ENCODE data around the gene PLPPR5. TPM values are rescaled to one million over a fixed set of nuclear protein-coding genes. Genes with fewer than 3 reads are reported as not detected.
"Not testable (repeated sequence)": the region's sequence is repeated elsewhere in the genome, so short reads cannot be mapped to it uniquely, and the experiment has no call there.

PLPPR5 gene
- polyA plus RNA-seq (ENCODE audit: insufficient read depth in 1 of 5, insufficient read length in 5 of 5, low replicate concordance in 1 of 5), result 1 to 10 TPM; 3.2 to 5.5 (median 4.0) TPM
- long read RNA-seq, donor 1, full-length matches to known transcripts, result 3 of 3 reads
- long read RNA-seq, donor 1, partial matches to known transcripts, result 0 of 3 reads
- long read RNA-seq, donor 1, other reads (novel, unspliced or antisense), result 0 of 3 reads
- long read RNA-seq, donor 2, result 0 reads
- long read RNA-seq, donor 3, partial matches to known transcripts, result 0 of 1 reads
- long read RNA-seq, donor 3, other reads (novel, unspliced or antisense), result 0 of 1 reads
- long read RNA-seq, donor 4, partial matches to known transcripts, result 0 of 1 reads
- long read RNA-seq, donor 4, other reads (novel, unspliced or antisense), result 0 of 1 reads
- long read RNA-seq, donor 5, full-length matches to known transcripts, result 2 of 2 reads
- long read RNA-seq, donor 5, partial matches to known transcripts, result 0 of 2 reads
- long read RNA-seq, donor 5, other reads (novel, unspliced or antisense), result 0 of 2 reads
- long read RNA-seq, donor 6, full-length matches to known transcripts, result 4 of 4 reads
- long read RNA-seq, donor 6, partial matches to known transcripts, result 0 of 4 reads
- long read RNA-seq, donor 6, other reads (novel, unspliced or antisense), result 0 of 4 reads
- long read RNA-seq, donor 7, partial matches to known transcripts, result 0 of 2 reads
- long read RNA-seq, donor 7, other reads (novel, unspliced or antisense), result 0 of 2 reads
- long read RNA-seq, donor 8, result 0 reads

DNA sequence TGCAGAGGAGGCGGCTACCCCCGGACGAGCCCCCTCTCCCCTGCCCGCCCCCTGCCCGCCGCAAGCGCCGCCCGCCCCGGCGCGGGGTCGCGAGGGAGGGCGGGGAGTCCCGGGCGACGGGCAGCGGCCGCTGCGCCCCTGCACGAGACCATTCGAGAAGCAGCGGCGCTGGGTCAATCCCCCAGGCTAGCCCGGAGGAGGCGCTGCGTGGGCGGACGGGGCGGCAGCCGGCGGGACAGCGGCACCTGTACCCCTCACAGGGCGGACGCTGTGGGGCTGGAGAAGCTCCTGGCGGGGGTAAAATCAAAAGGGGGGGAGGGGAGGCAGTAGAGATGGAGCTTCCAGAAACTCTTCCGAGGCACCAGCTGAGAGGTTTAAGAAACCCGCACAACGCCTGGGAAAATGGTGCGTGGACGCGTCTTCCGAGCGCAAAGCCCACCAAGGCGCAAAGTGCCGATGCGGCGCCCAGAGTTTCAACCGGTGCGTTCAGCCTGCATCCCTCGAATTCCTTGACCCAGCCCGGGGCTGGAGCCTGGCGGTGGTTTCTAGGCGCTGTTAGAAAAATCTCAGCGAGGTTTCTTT, at the start of gene PLPPR5:
PLPPR5 (minus strand) TSS at position 1 of the 582 bp plus-strand sequence. CDS start 190 bp downstream, outside the sequence.
- DNase-seq, result no peak

DNA sequence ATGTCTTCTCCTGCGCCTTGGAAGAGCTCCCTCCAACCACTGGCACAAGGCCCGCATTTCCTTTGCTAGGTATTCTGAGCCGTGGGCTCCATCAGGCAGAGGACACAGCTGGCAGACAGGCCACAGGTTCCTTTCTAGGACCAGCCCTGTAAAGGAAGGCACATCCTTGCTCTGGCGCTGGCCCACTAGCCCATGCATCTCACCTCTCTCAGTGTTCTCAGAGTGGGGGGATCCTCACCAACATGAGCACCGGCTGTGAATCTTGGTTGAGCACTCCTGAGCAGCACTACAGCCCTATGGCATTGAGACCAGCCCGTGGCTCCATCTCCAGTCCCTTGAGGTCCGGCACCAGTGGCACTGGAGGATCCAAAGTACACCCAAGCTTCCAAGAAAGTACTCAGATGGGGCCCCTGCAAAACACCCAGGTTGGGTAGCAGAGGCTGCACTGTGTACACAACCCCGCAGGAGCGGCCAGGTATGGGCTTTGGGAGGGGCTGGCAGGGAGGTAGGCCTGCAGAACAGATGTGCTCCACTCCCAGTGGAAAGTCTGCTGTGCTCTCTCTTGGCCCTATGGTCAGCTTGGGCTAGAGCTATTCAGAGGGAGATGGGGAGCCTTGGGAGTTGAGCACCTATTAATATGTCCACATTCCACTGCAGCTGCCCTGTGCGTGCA, 47.1 kb upstream of the PLPPR5 start:
- DNase-seq, result no peak

DNA sequence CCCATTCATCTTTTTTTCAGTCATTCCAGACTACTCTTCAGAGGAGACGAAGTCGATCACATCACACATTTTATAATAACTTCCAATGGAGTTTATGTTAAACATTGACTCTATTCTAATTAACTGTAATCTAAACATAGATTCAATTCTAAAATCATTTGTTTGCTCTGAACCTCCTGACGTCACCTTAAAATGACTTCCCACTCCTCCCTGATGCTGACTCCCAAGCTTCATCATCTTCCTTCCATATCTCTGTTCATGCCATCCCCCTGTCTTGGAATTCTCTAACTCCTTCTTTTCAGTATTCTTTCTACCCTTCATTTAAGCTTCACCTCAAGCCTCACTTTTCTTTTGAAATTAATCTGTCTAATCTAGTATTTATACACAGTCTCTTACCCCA, 45.1 kb upstream of the PLPPR5 start:
- no peak for DNase-seq

- not testable (repeated sequence) for DNase-seq
Observed at GRCh38 chr1:99036746-99037145, 32.1 kb upstream of the PLPPR5 start.

- no peak for DNase-seq
Observed at GRCh38 chr1:99018313-99018712, 13.7 kb upstream of the PLPPR5 start.

DNA sequence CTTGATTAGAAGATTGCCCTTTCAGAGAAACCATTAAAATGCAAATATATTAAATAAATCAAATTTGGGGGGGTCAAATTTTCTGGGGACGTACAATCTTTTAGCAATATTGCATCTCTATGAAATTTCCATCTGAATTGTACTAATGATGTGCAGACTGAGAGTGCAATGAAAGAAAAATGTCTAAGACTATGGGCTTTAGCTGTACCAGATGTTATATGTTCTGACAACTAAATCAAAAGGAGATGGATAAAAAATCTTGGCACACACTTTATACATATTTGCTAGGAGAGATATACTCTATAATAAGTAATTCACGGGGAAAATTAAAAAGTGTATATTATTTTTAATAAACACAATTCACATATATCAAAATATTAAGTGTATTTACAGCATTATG, 13.0 kb upstream of the PLPPR5 start:
- no peak for DNase-seq

- no peak for DNase-seq
Observed at GRCh38 chr1:99010679-99011078, 6.0 kb upstream of the PLPPR5 start.

DNA sequence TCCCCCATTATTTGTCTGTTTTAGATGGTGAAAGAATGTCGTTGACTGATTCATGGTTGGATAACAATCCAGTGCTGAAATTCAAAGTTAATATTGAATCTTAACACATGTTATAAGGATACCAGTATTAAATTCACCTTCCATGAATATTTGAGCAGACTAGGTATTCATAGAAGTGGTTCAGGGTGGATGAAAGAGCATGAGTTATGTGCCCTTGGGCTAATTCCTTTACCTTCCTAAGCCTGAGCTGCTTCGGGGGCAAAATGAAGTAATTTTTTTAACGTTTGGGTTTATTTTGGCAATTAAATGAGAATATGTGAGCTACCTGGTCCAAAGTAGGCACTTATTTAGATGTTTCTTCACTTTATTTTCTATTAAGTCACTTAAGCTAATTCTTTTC, 2.7 kb upstream of the PLPPR5 start:
- DNase-seq, result no peak

GRCh38 chr1:99005537-99005942, 879 bp upstream of the PLPPR5 start:
- no peak for DNase-seq

DNA sequence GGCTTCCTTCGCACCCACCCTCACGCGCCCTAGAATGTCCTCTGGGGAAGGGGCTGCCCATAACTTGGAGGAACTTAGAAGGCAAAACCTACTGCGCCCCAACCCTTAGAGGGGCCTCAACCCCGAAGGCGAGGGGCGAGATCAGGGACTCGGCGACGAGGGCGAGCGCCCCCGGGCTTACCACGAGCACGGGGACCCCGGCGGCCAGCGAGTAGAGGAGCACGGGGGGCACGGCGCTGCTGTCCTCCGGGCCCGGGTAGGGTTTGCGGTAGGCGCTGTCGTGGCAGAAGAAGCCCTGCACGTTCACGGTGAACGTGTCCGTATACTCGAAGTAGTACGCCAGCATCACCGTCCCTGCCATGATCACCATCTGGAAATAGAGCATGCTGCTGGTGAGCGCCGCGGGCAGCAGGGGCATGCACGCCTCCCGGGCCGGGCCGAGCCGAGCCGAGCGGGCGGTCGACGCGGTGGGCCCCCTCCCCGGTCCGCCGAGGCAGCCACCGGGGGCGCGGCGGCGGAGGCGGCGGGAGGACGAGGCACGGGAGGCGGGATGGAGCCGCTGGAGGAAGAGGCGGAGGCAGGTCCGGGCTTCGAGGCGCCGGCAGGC, 304 bp downstream of the PLPPR5 start:
- DNase-seq, result peak in 1 of 2 donors; percentile 12

DNA sequence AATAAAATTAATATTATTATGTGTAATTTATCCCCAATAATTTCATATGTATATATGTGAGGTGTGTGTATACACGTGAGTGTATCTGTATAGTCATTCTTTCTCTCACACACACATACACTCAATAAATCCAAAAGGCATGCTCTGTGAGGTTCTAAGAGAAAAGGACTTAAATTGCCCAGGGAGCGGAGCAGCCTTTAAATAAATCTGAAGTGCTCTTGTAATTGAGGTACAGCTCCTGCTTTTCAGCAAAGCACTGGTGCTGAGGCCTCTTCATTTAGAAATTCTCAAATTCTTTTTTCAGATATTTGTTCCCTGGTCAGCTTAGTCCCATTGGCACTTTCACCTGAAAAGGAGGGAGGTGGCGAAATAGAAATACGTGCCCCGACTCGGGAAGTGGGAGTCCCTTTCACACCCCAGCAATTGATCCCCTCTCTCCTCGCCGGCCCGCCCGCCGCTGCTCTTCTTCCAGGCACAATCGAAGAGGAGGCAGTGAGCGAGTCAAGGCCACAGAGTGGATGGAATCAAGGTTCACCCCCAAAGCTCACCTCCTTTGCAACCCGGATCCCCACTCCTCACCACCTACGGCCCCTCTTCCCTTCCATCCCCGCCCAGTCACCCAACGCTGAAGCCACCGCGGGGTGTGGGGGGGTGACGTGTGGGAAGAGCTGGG, 944 bp downstream of the PLPPR5 start:
- DNase-seq, result no peak

- DNase-seq, result no peak
Observed at GRCh38 chr1:98992844-98993243, 11.8 kb downstream of the PLPPR5 start.

GRCh38 chr1:98991127-98992012, 13.3 kb downstream of the PLPPR5 start:
- DNase-seq, result no peak

DNA sequence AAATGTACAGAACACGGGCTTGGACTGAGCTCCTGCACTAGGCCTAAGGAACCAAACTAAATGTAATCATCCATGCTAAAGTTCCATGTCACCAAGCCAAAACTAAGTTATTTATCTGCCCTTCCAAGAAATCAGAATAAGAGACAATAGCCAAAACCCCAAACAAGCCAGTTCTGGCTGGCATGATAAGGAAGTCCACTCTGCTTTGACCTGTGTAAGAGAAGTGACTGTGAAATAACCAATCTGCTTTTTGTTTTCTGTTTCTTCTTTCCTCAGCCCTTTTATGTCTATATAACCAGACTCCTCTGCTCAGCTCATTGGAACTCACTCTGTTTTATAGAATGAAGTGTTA, 15.1 kb downstream of the PLPPR5 start:
- peak; percentile 64 to 69 for DNase-seq

DNA sequence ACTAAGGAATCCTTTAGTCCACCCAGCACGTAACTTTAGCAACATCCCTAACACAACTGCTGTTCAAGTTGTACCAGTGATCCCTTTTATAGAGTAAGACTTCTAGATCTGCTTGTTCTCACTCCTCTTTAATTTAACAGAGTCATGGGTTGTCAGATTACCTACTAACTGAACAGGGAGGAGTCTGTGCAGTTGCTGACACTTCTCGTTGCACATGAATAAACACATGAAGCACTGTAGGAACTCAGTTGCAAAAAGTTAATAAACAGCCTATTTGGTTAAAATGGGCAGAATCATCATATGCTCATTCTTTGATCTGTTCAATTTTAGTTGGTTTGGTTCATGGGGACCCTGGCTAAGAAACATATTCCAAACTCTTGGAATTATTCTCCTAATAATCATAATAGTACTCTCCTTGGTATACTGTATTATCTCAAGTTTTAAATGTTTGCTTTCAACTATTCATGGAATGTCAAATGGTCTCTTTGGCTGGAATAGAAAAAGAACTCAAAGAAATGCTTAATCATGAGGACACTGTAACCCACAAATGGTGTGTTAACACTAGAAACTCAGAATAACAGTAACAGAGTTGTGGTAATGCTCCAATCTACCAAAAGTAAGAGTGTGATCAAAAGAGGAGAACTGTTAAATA, 15.6 kb downstream of the PLPPR5 start:
- DNase-seq, result no peak

- DNase-seq, result no peak
Observed at GRCh38 chr1:98985687-98986086, 19.0 kb downstream of the PLPPR5 start.

DNA sequence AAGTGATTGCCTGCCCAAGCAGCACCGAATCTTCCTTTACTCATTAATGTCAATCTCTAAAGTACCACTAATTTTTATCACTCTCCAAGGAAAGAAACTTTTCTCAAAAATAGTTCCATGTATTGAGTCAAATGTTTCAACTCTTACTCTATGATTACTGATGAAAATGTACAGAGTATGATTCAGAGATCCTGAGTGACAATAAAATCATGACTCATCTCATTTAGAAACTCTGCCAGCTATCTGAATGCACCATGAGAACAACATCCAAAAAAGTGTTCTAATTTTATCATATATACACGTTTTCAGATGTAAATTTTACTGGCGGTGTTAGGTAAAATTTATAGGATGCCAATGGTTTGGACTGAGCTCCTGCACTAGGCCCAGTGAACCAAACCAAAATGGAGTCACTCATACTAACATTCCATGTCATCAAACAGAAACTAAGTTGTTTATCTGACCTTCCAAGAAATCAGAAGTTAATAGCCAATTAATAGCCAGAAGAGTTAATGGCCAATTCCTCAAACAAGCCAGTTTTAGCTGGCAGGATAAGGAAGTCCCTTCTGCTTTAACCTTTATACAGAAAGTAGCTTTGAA, 22.6 kb downstream of the PLPPR5 start:
- no peak for DNase-seq

DNA sequence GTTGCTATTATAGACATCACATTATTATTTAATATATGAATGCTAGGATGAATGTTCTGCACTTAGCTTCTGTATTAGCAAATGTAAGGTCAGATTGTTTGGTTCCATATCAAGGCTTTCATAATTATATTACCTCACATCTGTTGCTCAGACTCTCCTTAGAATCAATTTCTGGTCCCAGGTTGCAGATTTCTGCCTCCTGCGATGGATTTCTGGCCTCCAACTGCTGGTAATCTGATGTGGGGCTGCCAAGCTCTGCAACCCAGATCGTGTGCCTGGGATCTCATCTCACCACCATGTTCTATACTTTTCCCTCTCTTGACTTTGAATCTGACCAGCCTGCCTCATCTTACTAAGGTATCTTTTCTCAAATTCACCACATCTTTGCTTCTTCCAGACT, 25.2 kb downstream of the PLPPR5 start:
- no peak for DNase-seq

- peak; percentile 67 to 73 for DNase-seq
Observed at GRCh38 chr1:98975810-98976209, 28.9 kb downstream of the PLPPR5 start.

Data from right lung (tissue), 10 donors.